Measurements from ENCODE around the gene MYO5B. TPM values are rescaled to one million over a fixed set of nuclear protein-coding genes. Genes with fewer than 3 reads are reported as not detected.

MYO5B gene
- polyA plus RNA-seq, 1 donor (not counting 4 experiments of a cell fraction or from before 2014, with no cell fraction given): 6.8 TPM

DNA sequence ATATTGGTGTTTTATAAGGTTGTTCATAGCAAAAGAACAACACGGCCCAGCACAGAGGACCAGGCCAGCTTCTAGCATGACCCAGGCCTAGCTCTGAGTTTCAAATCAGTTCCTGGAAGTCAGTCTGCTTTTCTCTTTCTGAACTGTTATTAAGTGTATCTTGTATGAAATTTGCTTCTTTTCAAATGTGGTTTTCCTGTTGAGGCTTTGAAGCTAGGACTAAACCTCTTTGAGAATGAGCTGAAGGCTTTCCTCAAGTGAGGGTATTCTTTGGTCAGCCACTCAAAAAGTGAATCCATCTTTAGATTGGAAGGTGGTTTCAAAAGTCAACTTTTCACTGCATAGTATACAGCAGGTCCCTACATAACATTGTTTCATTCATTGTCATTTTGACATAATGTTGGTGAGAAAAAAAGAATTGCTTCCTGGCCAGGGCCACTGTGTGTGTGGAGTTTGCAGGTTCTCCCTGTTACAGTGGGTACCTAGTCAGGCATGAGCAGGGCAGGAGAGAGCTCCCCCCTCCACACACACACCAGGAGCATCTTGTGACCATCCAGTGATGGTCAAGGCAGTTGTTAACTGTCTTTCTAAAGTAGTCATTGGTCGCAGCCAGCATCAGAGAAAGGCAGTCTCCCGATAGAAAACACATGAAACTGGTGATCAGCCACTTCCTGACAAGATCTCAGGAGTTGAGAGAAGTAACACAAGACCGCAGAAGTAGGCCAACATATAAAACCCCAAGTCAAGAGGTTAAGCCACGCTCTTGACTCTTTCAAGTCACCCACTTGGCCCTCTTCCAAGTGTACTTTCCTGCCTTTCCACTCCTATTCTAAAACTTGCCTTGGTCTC, 374.9 kb downstream of the MYO5B start:
- H3K4me1 ChIP-seq (ENCODE audit: control insufficient read depth, extremely low read depth, insufficient read depth, low read length): peaks cover 10% of the 10 kb centered on the region

DNA sequence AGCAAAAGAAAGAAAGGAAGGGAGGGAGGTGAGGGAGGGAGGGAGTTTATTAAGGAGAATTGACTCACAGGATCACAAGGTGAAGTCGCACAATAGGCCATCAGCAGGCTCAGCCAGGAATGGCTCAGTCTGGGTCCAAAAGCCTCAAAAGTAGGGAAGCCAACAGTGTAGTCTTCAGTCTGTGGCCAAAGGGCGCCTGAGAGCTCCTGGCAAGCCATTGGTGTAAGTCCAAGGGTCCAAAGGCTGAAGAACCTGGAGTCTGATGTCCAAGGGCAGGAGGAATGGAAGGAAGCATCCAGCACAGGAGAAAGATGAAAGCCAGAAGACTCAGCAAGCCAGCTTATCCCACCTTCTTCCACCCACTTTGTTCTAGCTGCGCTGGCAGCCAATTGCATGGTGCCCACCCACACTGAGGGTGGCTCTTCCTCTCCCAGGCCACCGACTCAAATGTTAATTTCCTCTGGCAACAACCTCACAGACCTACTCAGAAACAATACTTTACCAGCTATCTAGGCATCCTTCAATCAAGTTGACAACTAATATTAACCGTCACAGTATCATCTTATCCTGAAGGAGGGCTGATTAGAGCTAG, 375.8 kb downstream of the MYO5B start:
- no peaks in the 10 kb centered on the region for H3K27me3 ChIP-seq (ENCODE audit: control insufficient read depth, extremely low read depth, insufficient read depth, low read length)
- H4K20me1 ChIP-seq (ENCODE audit: control insufficient read depth, extremely low read depth, insufficient read depth, low read length): no peaks in the 10 kb centered on the region
- no peaks in the 10 kb centered on the region for H3K36me3 ChIP-seq (ENCODE audit: control insufficient read depth in 2 of 2, extremely low read depth in 1 of 2, insufficient read depth in 2 of 2, low read length in 2 of 2)
- no peak overlapping the region for H2AFZ ChIP-seq (ENCODE audit: control insufficient read depth, low read length)
- FAIRE-seq (no peak), DNase-seq (ENCODE audit: low read depth, low spot score) (no peak)
- peaks cover 13% of the 10 kb centered on the region for H3K4me1 ChIP-seq (ENCODE audit: control insufficient read depth, extremely low read depth, insufficient read depth, low read length)
- dilution Hi-C loops (cut with MboI; ENCODE audit: extremely low pct_ligation_motif_present, low sequenced_read_pairs): no loop called here
- no peak for TF ChIP-seq EZH2 (IDR thresholded peaks at IDR 0.05; ENCODE audit: low read length)
- TF ChIP-seq, protein P1, sequence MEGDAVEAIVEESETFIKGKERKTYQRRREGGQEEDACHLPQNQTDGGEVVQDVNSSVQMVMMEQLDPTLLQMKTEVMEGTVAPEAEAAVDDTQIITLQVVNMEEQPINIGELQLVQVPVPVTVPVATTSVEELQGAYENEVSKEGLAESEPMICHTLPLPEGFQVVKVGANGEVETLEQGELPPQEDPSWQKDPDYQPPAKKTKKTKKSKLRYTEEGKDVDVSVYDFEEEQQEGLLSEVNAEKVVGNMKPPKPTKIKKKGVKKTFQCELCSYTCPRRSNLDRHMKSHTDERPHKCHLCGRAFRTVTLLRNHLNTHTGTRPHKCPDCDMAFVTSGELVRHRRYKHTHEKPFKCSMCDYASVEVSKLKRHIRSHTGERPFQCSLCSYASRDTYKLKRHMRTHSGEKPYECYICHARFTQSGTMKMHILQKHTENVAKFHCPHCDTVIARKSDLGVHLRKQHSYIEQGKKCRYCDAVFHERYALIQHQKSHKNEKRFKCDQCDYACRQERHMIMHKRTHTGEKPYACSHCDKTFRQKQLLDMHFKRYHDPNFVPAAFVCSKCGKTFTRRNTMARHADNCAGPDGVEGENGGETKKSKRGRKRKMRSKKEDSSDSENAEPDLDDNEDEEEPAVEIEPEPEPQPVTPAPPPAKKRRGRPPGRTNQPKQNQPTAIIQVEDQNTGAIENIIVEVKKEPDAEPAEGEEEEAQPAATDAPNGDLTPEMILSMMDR (optimal IDR thresholded peaks at IDR 0.05 in 1 of 3, IDR thresholded peaks at IDR 0.05 in 1 of 3, conservative IDR thresholded peaks at IDR 0.05 in 1 of 3; ENCODE audit: extremely low read depth in 1 of 3, insufficient read depth in 2 of 3, low read length in 3 of 3): no peak
- no peak overlapping the region for H3K4me2 ChIP-seq (ENCODE audit: control insufficient read depth, extremely low read depth, insufficient read depth, low read depth, low read length)
- no peaks in the 10 kb centered on the region for H3K79me2 ChIP-seq (ENCODE audit: control insufficient read depth, insufficient read depth, low read length)
- no peak overlapping the region for H3K27ac ChIP-seq (ENCODE audit: control insufficient read depth, insufficient read depth, low read length)
- H3K9me1 ChIP-seq (ENCODE audit: control insufficient read depth, extremely low read depth, insufficient read depth, low read length): no peaks in the 10 kb centered on the region
- no peak overlapping the region for H3K9ac ChIP-seq (ENCODE audit: control insufficient read depth, extremely low read depth, insufficient read depth, low read length)
- no peaks in the 10 kb centered on the region for H3K9me3 ChIP-seq (ENCODE audit: control insufficient read depth, low read depth, low read length)
- H3K4me3 ChIP-seq (ENCODE audit: control insufficient read depth in 2 of 3, extremely low read depth in 1 of 3, insufficient read depth in 2 of 3, low read depth in 1 of 3, low read length in 3 of 3): no peak overlapping the region

More for the DNA sequence above, 374.9 kb downstream of the MYO5B start:
- no peaks in the 10 kb centered on the region for H3K9me3 ChIP-seq (ENCODE audit: control insufficient read depth, low read depth, low read length)
- FAIRE-seq: no peak
- no peaks in the 10 kb centered on the region for H4K20me1 ChIP-seq (ENCODE audit: control insufficient read depth, extremely low read depth, insufficient read depth, low read length)
- H3K4me3 ChIP-seq (ENCODE audit: control insufficient read depth in 2 of 3, extremely low read depth in 1 of 3, insufficient read depth in 2 of 3, low read depth in 1 of 3, low read length in 3 of 3): no peak overlapping the region
- no peaks in the 10 kb centered on the region for H3K27me3 ChIP-seq (ENCODE audit: control insufficient read depth, extremely low read depth, insufficient read depth, low read length)
- dilution Hi-C loops (cut with MboI; ENCODE audit: extremely low pct_ligation_motif_present, low sequenced_read_pairs): no loop called here
- H3K27ac ChIP-seq (ENCODE audit: control insufficient read depth, insufficient read depth, low read length): no peak overlapping the region
- no peak overlapping the region for H2AFZ ChIP-seq (ENCODE audit: control insufficient read depth, low read length)
- no peaks in the 10 kb centered on the region for H3K9me1 ChIP-seq (ENCODE audit: control insufficient read depth, extremely low read depth, insufficient read depth, low read length)
- H3K36me3 ChIP-seq (ENCODE audit: control insufficient read depth in 2 of 2, extremely low read depth in 1 of 2, insufficient read depth in 2 of 2, low read length in 2 of 2): no peaks in the 10 kb centered on the region
- H3K79me2 ChIP-seq (ENCODE audit: control insufficient read depth, insufficient read depth, low read length): no peaks in the 10 kb centered on the region
- H3K4me2 ChIP-seq (ENCODE audit: control insufficient read depth, extremely low read depth, insufficient read depth, low read depth, low read length): no peak overlapping the region
- DNase-seq (ENCODE audit: low read depth, low spot score): no peak
- H3K9ac ChIP-seq (ENCODE audit: control insufficient read depth, extremely low read depth, insufficient read depth, low read length): no peak overlapping the region
- TF ChIP-seq, protein P1 (optimal IDR thresholded peaks at IDR 0.05 in 1 of 3, IDR thresholded peaks at IDR 0.05 in 1 of 3, conservative IDR thresholded peaks at IDR 0.05 in 1 of 3; ENCODE audit: extremely low read depth in 1 of 3, insufficient read depth in 2 of 3, low read length in 3 of 3): no peak
- TF ChIP-seq EZH2 (IDR thresholded peaks at IDR 0.05; ENCODE audit: low read length): no peak

Measured in keratinocyte (primary cell).